ACC112 (cell line): Measurements from ENCODE around the gene SIK3.

Experiments used
- H2AFZ ChIP-seq: fragments of 200-600 bp; sonication (generic); one replicate; pipeline ENCODE4 v1.6.0; 2017; ENCODE audit warnings: antibody characterized with exemption, low read length; ENCODE audit not compliant: unreplicated experiment
- H3K27ac ChIP-seq: fragments of 200-600 bp; sonication (generic); 2 replicates; pipeline ENCODE4 v1.5.1; 2014; ENCODE audit warnings: low read depth, mild to moderate bottlenecking, antibody characterized with exemption, low read length, moderate library complexity
- H3K27me3 ChIP-seq: fragments of 200-600 bp; sonication (generic); 2 replicates; pipeline ENCODE4 v1.6.1; 2014; ENCODE audit warnings: mild to moderate bottlenecking, antibody characterized with exemption, low read length, moderate library complexity, mixed read lengths; ENCODE audit not compliant: insufficient read depth
- H3K36me3 ChIP-seq: fragments of 200-600 bp; sonication (generic); 2 replicates; pipeline ENCODE4 v1.6.1; 2016; ENCODE audit warnings: mild to moderate bottlenecking, antibody characterized with exemption, low read length, moderate library complexity, mixed read lengths; ENCODE audit not compliant: insufficient read depth
- H3K4me1 ChIP-seq: fragments of 200-600 bp; sonication (generic); one replicate; pipeline ENCODE4 v1.6.1; 2016; ENCODE audit warnings: low read length, mixed read lengths; ENCODE audit not compliant: insufficient read depth, unreplicated experiment, control insufficient read depth
- H3K4me3 ChIP-seq: fragments of 200-600 bp; sonication (generic); 2 replicates; pipeline ENCODE4 v1.5.1; 2014; ENCODE audit warnings: mild to moderate bottlenecking, low read depth, low read length
- H3K79me2 ChIP-seq: fragments of 200-600 bp; sonication (generic); one replicate; pipeline ENCODE4 v1.6.0; 2016; ENCODE audit warnings: low read length; ENCODE audit not compliant: control insufficient read depth, unreplicated experiment, insufficient read depth

Gene SIK3

GRCh38 chr11:116882386-116882785 is 215.8 kb downstream of the SIK3 start:
- no peaks in the 10 kb centered on the region for H3K79me2 ChIP-seq
- no peaks in the 10 kb centered on the region for H3K27me3 ChIP-seq
- no peaks in the 10 kb centered on the region for H3K36me3 ChIP-seq
- H3K4me1 ChIP-seq: peaks cover 12% of the 10 kb centered on the region
- no peak overlapping the region for H3K27ac ChIP-seq
- no peak overlapping the region for H2AFZ ChIP-seq
- H3K4me3 ChIP-seq: no peak overlapping the region

- Histone ChIP-seq H2AFZ (no peak overlapping the region), H3K4me1 (peaks cover 12% of the 10 kb centered on the region), H3K27me3 (no peaks in the 10 kb centered on the region), H3K27ac (no peak overlapping the region), H3K4me3 (no peak overlapping the region), H3K79me2 (no peaks in the 10 kb centered on the region), H3K36me3 (no peaks in the 10 kb centered on the region)
Measured at GRCh38 chr11:116881143-116881542, 217.1 kb downstream of the SIK3 start.

- H3K4me3 ChIP-seq: no peak overlapping the region
- no peaks in the 10 kb centered on the region for H3K27me3 ChIP-seq
- H3K4me1 ChIP-seq: peaks cover 14% of the 10 kb centered on the region
- H3K36me3 ChIP-seq: 0 out of 2 replicates have a peak, but pooled peaks cover 8% of the 10 kb centered on the region
- no peak overlapping the region for H3K27ac ChIP-seq
- H3K79me2 ChIP-seq: no peaks in the 10 kb centered on the region
- no peak overlapping the region for H2AFZ ChIP-seq
Measured at GRCh38 chr11:116879800-116880625, 218.2 kb downstream of the SIK3 start.

GRCh38 chr11:116876656-116877055 is 221.6 kb downstream of the SIK3 start:
- H3K79me2 ChIP-seq: no peaks in the 10 kb centered on the region
- no peak overlapping the region for H3K27ac ChIP-seq
- no peak overlapping the region for H3K4me3 ChIP-seq
- peaks cover 16% of the 10 kb centered on the region; the same call in 1 of the 2 replicates for H3K36me3 ChIP-seq
- H3K4me1 ChIP-seq: peaks cover 18% of the 10 kb centered on the region
- H2AFZ ChIP-seq: no peak overlapping the region
- no peaks in the 10 kb centered on the region for H3K27me3 ChIP-seq

- H3K4me1 ChIP-seq: peaks cover 29% of the 10 kb centered on the region
- no peak overlapping the region for H3K4me3 ChIP-seq
- H3K27me3 ChIP-seq: no peaks in the 10 kb centered on the region
- no peak overlapping the region for H3K27ac ChIP-seq
- H3K36me3 ChIP-seq: peaks cover 16% of the 10 kb centered on the region; the same call in 1 of the 2 replicates
- H3K79me2 ChIP-seq: no peaks in the 10 kb centered on the region
- no peak overlapping the region for H2AFZ ChIP-seq
Measured at GRCh38 chr11:116875194-116875593, 223.0 kb downstream of the SIK3 start.

- peak overlapping the region; percentile 17; the same call in 1 of the 2 replicates for H3K27ac ChIP-seq
- no peaks in the 10 kb centered on the region for H3K27me3 ChIP-seq
- H3K4me3 ChIP-seq: no peak overlapping the region
- no peaks in the 10 kb centered on the region for H3K79me2 ChIP-seq
- H3K4me1 ChIP-seq: peaks cover 29% of the 10 kb centered on the region
- H3K36me3 ChIP-seq: peaks cover 16% of the 10 kb centered on the region; the same call in 1 of the 2 replicates
- no peak overlapping the region for H2AFZ ChIP-seq
Measured at GRCh38 chr11:116874251-116874650, 224.0 kb downstream of the SIK3 start.

- Histone ChIP-seq H3K4me3 (no peak overlapping the region), H3K4me1 (peaks cover 29% of the 10 kb centered on the region), H2AFZ (no peak overlapping the region), H3K27me3 (no peaks in the 10 kb centered on the region), H3K27ac (no peak overlapping the region), H3K36me3 (peaks cover 21% of the 10 kb centered on the region; the same call in 1 of the 2 replicates), H3K79me2 (no peaks in the 10 kb centered on the region)
Measured at GRCh38 chr11:116873381-116873780, 224.8 kb downstream of the SIK3 start.

- peaks cover 29% of the 10 kb centered on the region for H3K4me1 ChIP-seq
- H3K27ac ChIP-seq: peak overlapping the region; percentile 70
- no peaks in the 10 kb centered on the region for H3K79me2 ChIP-seq
- no peaks in the 10 kb centered on the region for H3K27me3 ChIP-seq
- H3K36me3 ChIP-seq: peaks cover 38% of the 10 kb centered on the region
- no peak overlapping the region for H3K4me3 ChIP-seq
- peak overlapping the region; percentile 29 for H2AFZ ChIP-seq
Measured at GRCh38 chr11:116871248-116871647, 227.0 kb downstream of the SIK3 start.

- H2AFZ ChIP-seq: no peak overlapping the region
- H3K27ac ChIP-seq: no peak overlapping the region
- H3K36me3 ChIP-seq: peaks cover 30% of the 10 kb centered on the region
- H3K4me1 ChIP-seq: peaks cover 28% of the 10 kb centered on the region
- H3K27me3 ChIP-seq: no peaks in the 10 kb centered on the region
- H3K79me2 ChIP-seq: no peaks in the 10 kb centered on the region
- no peak overlapping the region for H3K4me3 ChIP-seq
Measured at GRCh38 chr11:116870054-116870453, 228.2 kb downstream of the SIK3 start.

- H3K4me1 ChIP-seq: peaks cover 23% of the 10 kb centered on the region
- no peak overlapping the region for H2AFZ ChIP-seq
- H3K4me3 ChIP-seq: no peak overlapping the region
- H3K27me3 ChIP-seq: no peaks in the 10 kb centered on the region
- peaks cover 30% of the 10 kb centered on the region for H3K36me3 ChIP-seq
- no peak overlapping the region for H3K27ac ChIP-seq
- H3K79me2 ChIP-seq: no peaks in the 10 kb centered on the region
Measured at GRCh38 chr11:116869610-116870009, 228.6 kb downstream of the SIK3 start.

- Histone ChIP-seq H3K4me3 (no peak overlapping the region), H3K79me2 (no peaks in the 10 kb centered on the region), H3K36me3 (peaks cover 22% of the 10 kb centered on the region), H3K4me1 (peaks cover 18% of the 10 kb centered on the region), H2AFZ (no peak overlapping the region), H3K27ac (no peak overlapping the region), H3K27me3 (no peaks in the 10 kb centered on the region)
Measured at GRCh38 chr11:116868066-116868465, 230.2 kb downstream of the SIK3 start.
